ENCODE data around the gene CEMIP. TPM values are rescaled to one million over a fixed set of nuclear protein-coding genes. Genes with fewer than 3 reads are reported as not detected.
A peak's percentile ranks its signal among the peaks of the same experiment; 100 is the strongest.

Gene CEMIP
- polyA plus RNA-seq, 1 donor (not counting 4 experiments of a cell fraction or from before 2014, with no cell fraction given), result 2.3 TPM

- Histone ChIP-seq H3K9ac (ENCODE audit: control insufficient read depth, extremely low read depth, insufficient read depth, low read length) (no peak overlapping the region), H3K9me3 (ENCODE audit: control insufficient read depth, low read depth, low read length) (no peaks in the 10 kb centered on the region), H3K36me3 (ENCODE audit: control insufficient read depth in 2 of 2, extremely low read depth in 1 of 2, insufficient read depth in 2 of 2, low read length in 2 of 2) (no peaks in the 10 kb centered on the region), H3K27me3 (ENCODE audit: control insufficient read depth, extremely low read depth, insufficient read depth, low read length) (no peaks in the 10 kb centered on the region), H3K4me1 (ENCODE audit: control insufficient read depth, extremely low read depth, insufficient read depth, low read length) (peaks cover 64% of the 10 kb centered on the region), H2AFZ (ENCODE audit: control insufficient read depth, low read length) (peak overlapping the region; percentile 25), H3K4me3 (ENCODE audit: control insufficient read depth in 2 of 3, extremely low read depth in 1 of 3, insufficient read depth in 2 of 3, low read depth in 1 of 3, low read length in 3 of 3) (peak overlapping the region in 2 of 3 experiments; percentile 22 to 43), H3K9me1 (ENCODE audit: control insufficient read depth, extremely low read depth, insufficient read depth, low read length) (no peaks in the 10 kb centered on the region), H4K20me1 (ENCODE audit: control insufficient read depth, extremely low read depth, insufficient read depth, low read length) (no peaks in the 10 kb centered on the region), H3K27ac (ENCODE audit: control insufficient read depth, insufficient read depth, low read length) (peak overlapping the region; percentile 37), H3K4me2 (ENCODE audit: control insufficient read depth, extremely low read depth, insufficient read depth, low read depth, low read length) (peak overlapping the region; percentile 77), H3K79me2 (ENCODE audit: control insufficient read depth, insufficient read depth, low read length) (no peaks in the 10 kb centered on the region)
- DNase-seq (ENCODE audit: low read depth, low spot score) (no peak), FAIRE-seq (peak; percentile 95)
- TF ChIP-seq, protein P1, sequence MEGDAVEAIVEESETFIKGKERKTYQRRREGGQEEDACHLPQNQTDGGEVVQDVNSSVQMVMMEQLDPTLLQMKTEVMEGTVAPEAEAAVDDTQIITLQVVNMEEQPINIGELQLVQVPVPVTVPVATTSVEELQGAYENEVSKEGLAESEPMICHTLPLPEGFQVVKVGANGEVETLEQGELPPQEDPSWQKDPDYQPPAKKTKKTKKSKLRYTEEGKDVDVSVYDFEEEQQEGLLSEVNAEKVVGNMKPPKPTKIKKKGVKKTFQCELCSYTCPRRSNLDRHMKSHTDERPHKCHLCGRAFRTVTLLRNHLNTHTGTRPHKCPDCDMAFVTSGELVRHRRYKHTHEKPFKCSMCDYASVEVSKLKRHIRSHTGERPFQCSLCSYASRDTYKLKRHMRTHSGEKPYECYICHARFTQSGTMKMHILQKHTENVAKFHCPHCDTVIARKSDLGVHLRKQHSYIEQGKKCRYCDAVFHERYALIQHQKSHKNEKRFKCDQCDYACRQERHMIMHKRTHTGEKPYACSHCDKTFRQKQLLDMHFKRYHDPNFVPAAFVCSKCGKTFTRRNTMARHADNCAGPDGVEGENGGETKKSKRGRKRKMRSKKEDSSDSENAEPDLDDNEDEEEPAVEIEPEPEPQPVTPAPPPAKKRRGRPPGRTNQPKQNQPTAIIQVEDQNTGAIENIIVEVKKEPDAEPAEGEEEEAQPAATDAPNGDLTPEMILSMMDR (optimal IDR thresholded peaks at IDR 0.05 in 1 of 3, IDR thresholded peaks at IDR 0.05 in 1 of 3, conservative IDR thresholded peaks at IDR 0.05 in 1 of 3; ENCODE audit: extremely low read depth in 1 of 3, insufficient read depth in 2 of 3, low read length in 3 of 3), result no peak
- no peak for TF ChIP-seq EZH2 (IDR thresholded peaks at IDR 0.05; ENCODE audit: low read length)
- dilution Hi-C loops (cut with MboI; ENCODE audit: extremely low pct_ligation_motif_present, low sequenced_read_pairs), result no loop called here
These were observed 73.5 kb downstream of the CEMIP start for GRCh38 chr15:80852676-80853075.

DNA sequence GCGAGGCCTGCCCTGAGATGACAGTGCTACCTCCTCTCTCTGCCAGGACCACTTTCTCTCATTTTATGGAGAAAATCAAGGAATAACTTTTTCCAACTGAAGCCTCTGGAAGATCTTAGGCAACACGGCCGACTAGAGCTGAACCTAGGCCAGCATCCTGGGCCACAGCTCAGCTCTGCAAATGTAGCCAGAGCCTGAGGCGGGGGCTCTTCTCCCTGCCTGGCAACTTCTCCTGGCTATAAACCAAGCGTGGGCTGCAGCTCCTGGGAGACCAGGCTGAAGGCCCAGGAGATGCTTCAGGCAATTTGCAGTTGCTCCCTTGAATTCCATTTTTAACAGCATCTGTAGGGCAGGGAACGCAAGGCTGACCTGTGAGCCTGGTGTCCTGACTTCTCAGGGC is 74.9 kb downstream of the CEMIP start:
- peak overlapping the region; percentile 18 for H2AFZ ChIP-seq (ENCODE audit: control insufficient read depth, low read length)
- FAIRE-seq, result no peak
- dilution Hi-C loops (cut with MboI; ENCODE audit: extremely low pct_ligation_motif_present, low sequenced_read_pairs), result no loop called here
- no peaks in the 10 kb centered on the region for H3K27me3 ChIP-seq (ENCODE audit: control insufficient read depth, extremely low read depth, insufficient read depth, low read length)
- H3K27ac ChIP-seq (ENCODE audit: control insufficient read depth, insufficient read depth, low read length), result no peak overlapping the region
- H3K4me3 ChIP-seq (ENCODE audit: control insufficient read depth in 2 of 3, extremely low read depth in 1 of 3, insufficient read depth in 2 of 3, low read depth in 1 of 3, low read length in 3 of 3), result no peak overlapping the region
- TF ChIP-seq, protein P1 (optimal IDR thresholded peaks at IDR 0.05 in 1 of 3, IDR thresholded peaks at IDR 0.05 in 1 of 3, conservative IDR thresholded peaks at IDR 0.05 in 1 of 3; ENCODE audit: extremely low read depth in 1 of 3, insufficient read depth in 2 of 3, low read length in 3 of 3), result no peak
- TF ChIP-seq EZH2 (IDR thresholded peaks at IDR 0.05; ENCODE audit: low read length), result no peak
- H3K9ac ChIP-seq (ENCODE audit: control insufficient read depth, extremely low read depth, insufficient read depth, low read length), result no peak overlapping the region
- no peaks in the 10 kb centered on the region for H3K9me1 ChIP-seq (ENCODE audit: control insufficient read depth, extremely low read depth, insufficient read depth, low read length)
- H3K9me3 ChIP-seq (ENCODE audit: control insufficient read depth, low read depth, low read length), result no peaks in the 10 kb centered on the region
- peaks cover 58% of the 10 kb centered on the region for H3K4me1 ChIP-seq (ENCODE audit: control insufficient read depth, extremely low read depth, insufficient read depth, low read length)
- H3K79me2 ChIP-seq (ENCODE audit: control insufficient read depth, insufficient read depth, low read length), result no peaks in the 10 kb centered on the region
- H3K4me2 ChIP-seq (ENCODE audit: control insufficient read depth, extremely low read depth, insufficient read depth, low read depth, low read length), result no peak overlapping the region
- H3K36me3 ChIP-seq (ENCODE audit: control insufficient read depth in 2 of 2, extremely low read depth in 1 of 2, insufficient read depth in 2 of 2, low read length in 2 of 2), result no peaks in the 10 kb centered on the region
- DNase-seq (ENCODE audit: low read depth, low spot score), result no peak
- no peaks in the 10 kb centered on the region for H4K20me1 ChIP-seq (ENCODE audit: control insufficient read depth, extremely low read depth, insufficient read depth, low read length)

Data from keratinocyte (primary cell).